HG03039 (cell line): Measurements from ENCODE around the gene SLC10A2.
A peak's percentile ranks its signal among the peaks of the same experiment; 100 is the strongest.
"Not testable (repeated sequence)": the region's sequence is repeated elsewhere in the genome, so short reads cannot be mapped to it uniquely, and the experiment has no call there.

Experiments
- ATAC-seq: cut with Tn5 transposase; IDR thresholded peaks from one replicate; pipeline ENCODE4 v1.9.1; 2021; ENCODE audit warnings: mild to moderate bottlenecking, moderate library complexity; ENCODE audit not compliant: unreplicated experiment

The SLC10A2 gene, protein sequence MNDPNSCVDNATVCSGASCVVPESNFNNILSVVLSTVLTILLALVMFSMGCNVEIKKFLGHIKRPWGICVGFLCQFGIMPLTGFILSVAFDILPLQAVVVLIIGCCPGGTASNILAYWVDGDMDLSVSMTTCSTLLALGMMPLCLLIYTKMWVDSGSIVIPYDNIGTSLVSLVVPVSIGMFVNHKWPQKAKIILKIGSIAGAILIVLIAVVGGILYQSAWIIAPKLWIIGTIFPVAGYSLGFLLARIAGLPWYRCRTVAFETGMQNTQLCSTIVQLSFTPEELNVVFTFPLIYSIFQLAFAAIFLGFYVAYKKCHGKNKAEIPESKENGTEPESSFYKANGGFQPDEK

DNA sequence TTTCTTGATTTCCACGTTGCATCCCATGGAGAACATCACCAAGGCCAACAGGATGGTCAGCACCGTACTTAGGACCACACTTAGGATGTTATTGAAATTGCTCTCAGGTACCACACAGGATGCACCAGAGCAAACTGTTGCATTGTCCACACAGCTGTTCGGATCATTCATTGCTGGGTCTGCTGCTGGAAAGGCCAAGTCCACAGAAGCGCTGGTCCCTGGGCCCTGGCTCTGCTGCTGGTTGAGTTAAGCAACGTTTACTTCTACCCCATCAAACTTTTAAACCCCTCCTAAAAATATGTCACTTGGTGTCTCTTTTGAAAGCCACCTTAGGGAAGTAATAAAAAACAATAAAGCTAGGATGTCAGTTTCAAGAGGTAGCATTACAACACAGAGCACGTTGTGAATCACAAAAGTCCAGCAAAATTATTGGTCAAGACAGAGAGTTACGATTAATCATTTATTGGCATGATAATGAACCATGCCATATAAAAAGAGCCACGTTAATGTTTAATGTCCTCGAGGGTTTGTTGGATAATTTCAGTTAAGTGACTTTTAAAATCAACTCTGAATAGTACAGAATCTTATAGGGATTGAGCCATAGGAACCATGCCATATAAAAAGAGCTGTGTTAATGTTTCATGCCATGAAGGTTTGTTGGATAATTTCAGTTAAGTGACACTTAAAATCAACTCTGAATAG, at the start of gene SLC10A2:
TSS of gene SLC10A2 (minus strand) at position 339 of the 702 bp plus-strand sequence. CDS start at position 171, 168 bp downstream.
- ATAC-seq: no peak

DNA sequence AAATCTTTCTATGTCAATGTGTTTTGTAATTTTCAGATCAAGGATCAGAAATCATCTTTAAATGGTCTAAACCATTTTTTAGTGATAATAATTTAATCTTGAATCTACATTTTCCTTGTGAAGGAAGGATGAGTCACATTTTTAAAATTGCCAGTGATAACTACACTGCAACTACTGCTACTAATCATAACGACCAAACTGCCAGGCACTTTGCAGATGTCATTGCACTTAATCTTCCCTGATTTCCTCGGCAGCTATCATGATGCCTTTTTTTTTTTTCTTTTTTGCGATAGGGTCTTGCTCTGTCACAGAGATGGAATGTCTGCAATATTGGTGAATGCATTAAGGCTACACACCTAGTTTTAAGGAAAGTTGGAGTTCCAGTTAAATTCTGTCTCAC, 41.4 kb upstream of the SLC10A2 start:
- no peak for ATAC-seq

DNA sequence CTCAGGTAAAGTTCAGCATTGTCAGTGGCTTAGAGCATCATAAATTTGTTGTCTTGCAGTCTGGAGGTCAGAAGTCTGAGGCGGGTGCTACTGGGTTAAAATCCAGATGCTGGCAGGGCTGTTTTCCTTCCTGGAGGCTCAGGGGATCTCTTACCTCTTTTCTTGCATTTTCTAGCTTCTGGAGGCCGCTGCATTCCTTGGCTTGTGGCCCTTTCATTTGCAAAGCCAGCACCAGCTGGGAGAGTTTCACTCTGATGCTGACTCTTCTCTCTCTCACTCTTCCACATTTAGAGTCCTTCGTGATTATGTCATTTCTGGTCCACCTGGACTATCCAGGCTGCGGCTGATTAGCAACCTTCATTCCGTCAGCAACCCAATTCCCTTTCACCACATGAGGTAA, 38.1 kb upstream of the SLC10A2 start:
- ATAC-seq: no peak

DNA sequence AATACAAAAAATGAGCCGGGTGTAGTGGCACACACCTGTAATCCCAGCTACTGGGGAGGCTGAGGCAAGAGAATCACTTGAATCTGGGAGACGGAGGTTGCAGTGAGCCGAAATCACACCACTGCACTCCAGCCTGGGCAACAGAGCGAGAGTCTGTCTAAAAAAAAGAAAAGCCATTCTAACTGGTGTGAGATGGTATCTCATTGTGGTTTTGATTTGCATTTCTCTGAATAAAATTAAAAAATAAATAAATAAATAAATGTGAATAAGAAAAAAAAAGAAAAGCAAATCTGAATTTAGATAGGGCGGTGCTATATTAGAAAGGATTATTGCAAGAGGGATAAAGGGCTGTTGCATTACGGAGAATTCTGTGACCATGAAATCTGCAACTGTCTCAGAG, 37.2 kb upstream of the SLC10A2 start:
- ATAC-seq: not testable (repeated sequence)

DNA sequence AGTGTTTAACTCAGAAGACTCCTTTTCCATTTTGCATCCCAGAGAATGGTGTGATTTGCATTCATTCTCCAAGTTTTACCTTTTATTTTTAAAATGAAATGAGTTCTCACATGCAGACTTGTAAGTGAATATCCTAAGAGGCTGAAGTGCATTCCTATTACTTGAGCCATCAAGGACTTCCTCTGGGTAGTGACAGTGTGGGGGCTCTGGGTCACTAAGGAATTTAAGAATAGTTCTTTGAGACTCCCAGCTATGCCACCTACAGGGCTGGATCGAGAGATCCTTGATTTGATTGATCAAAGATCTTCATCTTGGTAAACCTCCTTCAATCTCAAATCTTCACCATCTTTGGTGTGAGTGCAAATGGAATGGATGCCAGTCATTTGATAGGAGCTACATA, 36.3 kb upstream of the SLC10A2 start:
- no peak for ATAC-seq

DNA sequence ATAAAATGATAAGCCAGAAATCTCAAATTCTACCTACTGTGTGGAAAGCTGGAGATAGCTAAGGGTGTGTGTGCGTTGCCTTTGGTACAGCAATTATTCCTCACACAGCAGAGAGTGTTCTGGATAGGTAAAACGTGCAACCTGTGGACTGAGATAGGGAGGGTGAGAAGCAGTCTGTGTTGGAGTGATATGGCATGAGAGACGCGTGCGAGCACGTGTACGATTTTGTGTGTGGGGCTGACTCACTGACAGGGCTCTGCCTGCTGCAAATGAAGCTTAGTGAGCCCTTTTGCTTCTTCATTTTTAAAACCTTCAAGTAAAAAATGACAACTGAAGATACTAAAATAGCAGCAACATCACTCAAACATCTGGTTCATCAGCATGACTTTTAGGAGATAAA, 35.7 kb upstream of the SLC10A2 start:
- no peak for ATAC-seq

DNA sequence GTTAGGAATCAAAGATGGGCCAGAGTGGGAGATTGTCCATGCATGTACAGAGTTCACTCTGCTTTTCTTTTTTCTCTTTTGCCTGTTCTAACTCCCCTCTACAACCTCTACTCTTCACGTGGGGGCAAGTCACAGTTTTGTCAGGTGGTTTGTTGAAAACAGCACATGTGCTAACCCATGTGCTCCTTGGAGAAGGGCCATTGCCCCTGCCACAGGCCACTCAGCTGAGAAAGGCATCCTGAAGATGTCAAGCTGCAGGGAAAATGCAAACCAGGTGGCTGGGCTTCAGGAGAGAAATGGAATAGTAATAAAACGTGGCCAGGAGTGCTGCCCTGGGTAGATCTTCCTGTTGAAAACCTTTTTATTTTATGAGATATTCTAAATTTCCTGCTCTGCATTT, 35.3 kb upstream of the SLC10A2 start:
- ATAC-seq: no peak

DNA sequence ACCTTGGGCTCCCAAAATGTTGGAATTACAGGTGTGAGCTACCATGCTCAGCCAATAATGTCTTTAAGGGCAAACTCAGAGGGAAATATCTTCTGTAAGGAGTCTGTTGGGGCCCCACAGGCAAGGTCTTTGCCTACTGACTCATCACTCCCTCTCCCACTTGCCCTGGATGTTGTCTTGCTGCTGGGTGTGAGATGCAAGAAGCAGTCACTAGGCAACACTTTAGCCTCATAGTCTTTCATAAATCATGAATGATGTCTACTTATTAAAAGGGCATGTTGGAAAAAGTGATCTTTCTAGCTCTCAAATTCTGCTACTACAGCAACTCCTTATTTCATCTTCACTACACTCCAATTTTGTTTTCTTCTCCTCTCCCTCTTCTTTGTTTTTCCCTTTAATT, 34.6 kb upstream of the SLC10A2 start:
- ATAC-seq: no peak

DNA sequence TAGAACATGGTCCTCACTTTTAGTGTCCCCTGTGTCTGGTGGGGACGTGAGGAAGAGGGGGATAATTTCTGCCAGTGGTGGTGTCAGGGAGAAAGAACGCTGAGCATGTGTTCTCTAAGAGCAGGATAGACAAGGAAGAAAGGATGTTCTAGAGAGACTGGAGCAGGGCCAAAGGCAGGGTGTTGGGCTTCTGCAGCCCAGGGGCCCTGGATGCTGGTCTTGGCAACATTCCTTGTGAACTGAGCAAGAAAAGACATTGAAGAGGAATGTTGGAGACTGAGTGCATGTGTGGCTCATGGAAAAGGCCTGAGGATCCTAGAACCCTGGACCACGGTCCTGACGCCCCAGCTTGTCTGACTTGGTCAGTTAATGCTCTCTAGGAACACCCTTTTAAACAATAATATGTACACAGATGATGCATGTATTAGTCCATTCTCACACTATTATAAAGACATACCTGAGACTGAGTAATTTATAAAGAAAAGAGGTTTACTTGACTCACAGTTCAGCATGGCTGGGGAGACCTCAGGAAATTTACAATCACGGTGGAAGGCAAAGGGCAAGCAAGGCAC, 33.6 kb upstream of the SLC10A2 start:
- no peak for ATAC-seq

DNA sequence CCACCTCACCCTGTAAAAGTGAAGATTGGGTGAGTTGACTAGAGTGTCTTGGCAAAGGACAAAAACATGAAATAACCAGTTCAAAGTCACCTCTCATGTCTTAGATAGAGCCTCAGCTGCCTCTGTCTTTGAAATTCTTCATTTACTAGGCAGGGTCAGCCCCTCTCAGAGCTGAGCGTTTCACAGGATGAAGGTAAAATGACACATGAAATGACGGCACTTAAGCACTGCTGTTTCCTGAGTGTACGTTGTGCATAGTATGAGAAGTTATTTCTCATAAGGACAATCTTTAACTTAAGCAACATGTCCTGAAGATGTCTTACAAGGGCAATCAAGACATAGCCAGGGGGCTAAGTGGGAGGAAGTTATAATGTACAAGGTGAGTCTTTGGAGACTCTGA, 32.3 kb upstream of the SLC10A2 start:
- ATAC-seq: no peak

DNA sequence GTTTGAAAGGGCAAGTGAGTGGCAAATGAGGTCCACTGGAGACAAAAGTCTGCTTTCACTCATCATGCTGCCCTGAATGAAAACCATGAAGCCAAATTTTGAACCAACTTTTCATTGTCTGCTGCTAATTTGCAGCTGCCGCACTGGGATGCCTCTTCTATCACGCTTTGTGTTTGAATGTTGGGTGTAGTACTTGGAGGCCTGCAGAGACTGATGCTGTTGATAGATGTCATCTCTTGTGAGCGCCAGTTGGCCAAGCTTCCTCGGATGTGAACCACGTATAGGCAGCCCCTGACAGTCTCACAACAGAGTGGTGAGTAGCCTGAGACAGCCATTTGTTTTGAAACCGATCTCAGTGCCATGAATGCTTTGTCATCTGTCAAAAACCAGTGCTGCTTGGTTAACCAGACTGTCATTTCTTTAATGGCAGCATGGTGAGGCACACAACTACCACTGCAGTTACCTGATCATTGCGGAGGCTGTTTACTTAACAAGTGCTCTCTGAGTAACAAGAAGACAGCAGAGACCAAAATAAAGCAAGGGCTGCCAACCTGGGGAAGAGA, 31.2 kb upstream of the SLC10A2 start:
- no peak for ATAC-seq

DNA sequence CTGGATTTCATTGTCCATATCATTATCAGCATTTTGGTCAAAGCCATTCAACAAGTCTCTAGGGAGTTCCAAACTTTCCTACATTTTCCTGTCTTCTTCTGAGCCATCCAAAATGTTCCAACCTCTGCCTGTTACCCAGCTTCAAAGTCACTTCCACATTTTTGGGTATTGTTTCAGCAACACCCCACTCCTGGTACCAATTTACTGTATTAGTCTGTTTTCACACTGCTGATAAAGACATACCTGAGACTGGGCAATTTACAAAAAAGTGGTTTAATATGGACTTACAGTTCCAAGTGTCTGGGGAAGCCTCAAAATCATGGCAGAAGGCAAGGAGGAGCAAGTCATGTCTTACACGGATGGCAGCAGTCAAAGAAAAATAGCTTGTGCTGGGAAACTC, 27.4 kb upstream of the SLC10A2 start:
- not testable (repeated sequence) for ATAC-seq

DNA sequence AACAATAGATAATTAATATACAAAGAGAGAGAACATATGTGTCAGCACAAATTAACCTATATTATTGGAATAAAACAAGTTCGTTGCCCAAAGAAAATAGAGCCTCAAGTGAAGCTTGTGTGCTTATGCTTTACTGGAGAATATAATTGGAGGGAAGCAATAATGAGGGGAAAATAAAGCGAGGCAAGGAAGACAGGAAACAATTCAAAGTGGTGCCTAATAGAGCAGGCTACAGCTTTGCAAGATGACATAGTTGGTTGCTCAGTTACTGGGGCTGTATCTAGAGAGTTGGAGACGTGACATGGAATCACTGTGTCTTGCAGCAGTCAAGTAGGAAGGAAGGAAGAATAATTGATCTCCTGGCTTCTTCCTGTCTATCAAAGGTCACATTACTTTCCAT, 21.1 kb upstream of the SLC10A2 start:
- no peak for ATAC-seq

DNA sequence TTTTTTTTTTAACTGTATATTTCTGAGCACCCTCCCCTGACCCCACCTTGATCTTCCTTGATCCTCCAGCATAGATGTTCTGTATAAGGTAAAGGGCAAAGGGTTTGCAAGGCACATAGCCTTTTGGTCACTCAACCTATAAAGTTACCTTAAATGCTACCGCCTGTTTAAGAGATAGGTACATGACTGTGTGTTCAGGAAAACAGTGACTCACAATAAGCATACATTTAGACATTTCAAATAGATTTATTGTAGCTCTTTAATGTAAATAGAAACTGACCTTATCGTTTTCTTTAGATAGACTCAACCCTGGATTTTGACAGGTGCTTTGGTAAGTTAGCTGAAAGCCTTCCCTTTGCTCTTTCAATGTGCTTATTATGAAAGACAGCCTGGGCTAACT, 15.2 kb upstream of the SLC10A2 start:
- no peak for ATAC-seq

DNA sequence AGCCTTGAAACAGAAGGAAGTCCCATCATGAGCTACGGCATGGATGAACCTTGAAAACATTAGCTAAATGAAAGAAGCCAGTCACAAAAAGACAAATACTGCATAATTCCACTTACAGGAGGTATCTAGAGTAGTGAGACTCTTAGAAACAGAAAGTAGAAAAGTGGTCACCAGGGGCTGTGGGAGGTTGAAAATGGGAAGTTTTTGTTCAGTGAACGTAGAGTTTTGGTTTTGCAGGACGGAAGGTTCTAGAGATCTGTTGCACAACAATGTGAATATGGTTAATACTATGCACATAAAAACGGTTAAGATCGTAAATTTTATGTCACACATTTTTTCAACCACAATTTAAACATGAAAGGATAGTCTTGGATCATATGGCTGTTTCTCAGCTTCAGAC, 11.9 kb upstream of the SLC10A2 start:
- ATAC-seq: peak; percentile 92

DNA sequence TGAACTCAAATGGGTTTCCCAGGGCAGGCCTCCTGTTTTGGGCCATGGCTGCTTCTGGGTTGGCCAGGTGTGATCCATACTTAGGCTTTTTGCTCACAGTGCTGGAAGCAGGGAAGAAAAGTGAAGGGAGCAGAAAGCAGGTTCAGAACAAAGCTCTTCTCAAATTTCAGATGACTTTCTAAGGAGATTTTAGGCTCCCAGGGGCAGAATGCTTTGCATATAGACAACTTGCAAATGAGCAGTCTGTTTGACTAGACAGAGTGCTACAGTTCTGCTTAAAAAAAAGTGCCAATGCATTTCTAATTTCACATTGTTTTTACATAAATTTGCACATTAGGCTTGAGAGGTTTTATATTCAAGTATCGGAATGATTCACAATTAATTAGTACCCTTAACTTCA, 2.6 kb upstream of the SLC10A2 start:
- no peak for ATAC-seq

DNA sequence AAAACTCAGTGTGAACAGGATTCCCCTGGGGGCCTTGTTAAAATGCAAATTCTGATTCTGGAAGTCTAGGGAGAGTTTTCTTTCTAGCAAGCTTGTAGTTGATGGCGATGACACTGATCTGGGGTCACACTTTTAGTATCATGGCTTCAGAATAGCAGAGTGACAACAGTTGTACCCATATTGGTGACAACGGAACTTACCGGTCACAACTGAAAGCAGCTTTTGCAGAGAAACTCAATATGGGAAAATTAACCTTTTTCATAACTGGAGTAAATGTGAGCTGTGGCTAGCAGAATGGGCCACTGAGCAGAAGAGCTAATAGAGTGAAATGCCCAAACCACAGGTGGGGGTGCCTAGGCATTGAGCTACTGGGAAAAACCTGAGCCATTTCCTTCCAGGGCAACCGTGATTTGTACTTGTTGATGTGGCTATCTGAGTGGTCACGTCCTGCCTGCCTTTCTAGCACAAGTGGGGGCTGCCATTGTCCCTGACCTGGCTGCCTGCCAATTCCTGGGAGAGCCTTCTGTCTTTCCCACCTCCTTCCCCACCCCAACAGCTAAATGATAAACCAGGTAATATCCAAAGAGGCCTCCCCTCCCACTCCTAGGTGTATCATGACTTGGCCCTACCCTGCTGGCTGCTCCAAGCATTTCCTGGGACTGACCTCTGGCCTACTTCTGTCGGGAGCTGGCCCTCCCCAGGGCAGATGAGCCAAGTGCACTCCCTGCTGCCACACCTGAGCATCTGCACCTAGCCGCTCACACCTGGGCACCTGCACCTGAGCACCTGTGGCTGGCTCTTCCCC, 1.7 kb upstream of the SLC10A2 start:
- ATAC-seq: no peak

DNA sequence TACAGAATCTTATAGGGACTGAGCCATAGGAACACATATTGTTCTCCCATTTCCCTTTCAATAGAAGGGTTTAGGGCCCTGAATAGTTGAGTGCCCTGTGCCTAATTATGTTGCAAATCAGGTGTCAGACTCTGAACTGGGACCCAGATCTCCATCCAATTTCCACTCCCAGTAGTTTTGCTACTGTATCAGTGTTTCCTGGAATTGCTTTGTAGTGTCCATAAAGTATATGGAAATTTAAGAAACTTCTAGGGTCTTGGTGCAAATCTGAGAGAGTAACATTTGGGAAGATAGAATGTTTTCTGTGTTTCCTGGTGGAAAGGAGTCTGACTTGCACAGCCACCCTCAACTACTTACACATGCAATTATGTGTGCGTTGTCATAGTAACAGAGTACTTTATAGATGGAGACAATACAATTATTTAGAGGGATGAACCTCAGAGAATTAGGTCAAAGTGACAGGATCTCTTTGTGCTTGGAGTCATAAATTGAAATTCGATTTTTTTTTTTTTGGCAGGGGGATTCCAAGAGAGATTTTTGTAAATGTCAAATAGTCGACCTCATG, 646 bp upstream of the SLC10A2 start:
- ATAC-seq: no peak

DNA sequence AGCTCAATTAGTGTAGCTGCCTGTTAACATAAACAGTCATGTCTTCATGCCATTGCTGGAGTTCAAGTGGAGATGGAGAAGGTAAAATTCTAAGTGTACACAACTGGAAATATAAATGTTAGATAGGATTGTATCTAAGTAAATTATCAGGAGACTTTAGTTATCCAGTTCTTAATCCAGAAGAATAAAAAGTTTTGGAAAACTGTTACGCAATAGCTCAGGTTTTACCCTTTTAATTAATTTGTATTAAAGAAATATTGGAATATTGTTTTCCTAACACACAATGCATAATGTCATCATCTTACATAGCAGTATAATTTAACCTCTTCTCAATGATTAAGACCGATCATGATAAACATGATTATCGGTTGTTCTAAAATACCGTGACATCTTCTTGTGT, 2.8 kb downstream of the SLC10A2 start:
- no peak for ATAC-seq

DNA sequence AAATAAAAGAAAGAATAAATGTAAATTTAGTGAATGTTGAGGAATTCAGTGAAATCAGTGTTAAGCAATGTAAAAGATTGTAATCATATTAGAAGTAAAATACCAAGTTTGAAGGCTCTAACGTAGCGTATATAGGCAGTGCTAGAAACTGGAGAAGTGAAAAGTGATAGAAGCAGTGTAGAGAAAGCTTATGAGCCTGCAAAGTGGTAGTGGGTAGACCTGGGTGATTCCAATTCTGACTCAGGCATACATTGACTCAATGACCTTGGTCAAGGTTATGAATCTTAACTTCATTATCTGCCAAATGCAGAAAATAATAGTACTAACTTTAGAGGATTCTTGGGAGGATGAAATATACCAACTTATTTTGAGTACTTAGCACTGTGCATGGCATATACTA, 4.1 kb downstream of the SLC10A2 start:
- ATAC-seq: peak; percentile 61

DNA sequence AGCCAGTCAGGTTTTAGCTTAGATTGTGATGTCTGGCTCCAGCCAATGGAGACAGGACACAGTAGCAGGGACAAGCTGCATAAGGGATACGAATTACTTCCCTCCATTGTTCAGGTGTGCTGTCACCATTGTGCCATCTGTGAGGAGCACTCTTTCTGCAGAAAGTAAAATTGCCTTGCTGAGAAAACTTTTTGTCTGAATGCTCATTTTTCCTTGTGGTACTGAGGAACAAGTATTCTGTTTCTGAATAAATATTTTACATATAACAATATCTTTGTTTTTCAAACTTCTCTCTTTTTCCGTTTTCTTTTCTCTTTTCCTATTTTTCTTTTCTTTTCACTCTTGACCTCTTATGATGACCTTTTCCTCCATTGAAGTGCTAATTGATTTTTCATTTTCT, 10.2 kb downstream of the SLC10A2 start:
- no peak for ATAC-seq
